Activated CD4-positive, alpha-beta T cell treated with anti-CD3 and anti-CD28 coated beads for 4 hours (primary cell): ENCODE results near the gene PDHX.

ENCODE experiments used
- DNase-seq, 2 donors: peaks; one replicate each; pipeline ENCODE4 v3.0.0-alpha.2; 2020

The PDHX gene

DNA sequence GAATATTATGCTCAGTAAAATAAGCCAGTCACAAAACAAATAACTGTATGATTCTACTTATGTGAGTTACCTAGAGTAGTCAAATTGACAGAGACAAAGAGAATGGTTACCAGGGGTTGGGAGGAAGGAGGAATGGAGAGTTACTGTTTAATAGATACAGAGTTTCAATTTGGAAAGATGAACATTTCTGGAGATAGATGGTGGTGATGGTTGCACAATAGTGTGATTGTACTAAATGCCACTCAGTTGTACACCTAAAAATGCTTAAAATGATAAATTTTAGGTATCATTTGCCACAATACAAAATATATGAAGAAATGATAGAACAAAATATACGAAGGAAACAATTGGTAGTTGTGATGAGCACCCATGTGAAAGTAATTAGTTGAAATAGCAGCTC is 43.4 kb downstream of the PDHX start:
- no peak for DNase-seq

DNA sequence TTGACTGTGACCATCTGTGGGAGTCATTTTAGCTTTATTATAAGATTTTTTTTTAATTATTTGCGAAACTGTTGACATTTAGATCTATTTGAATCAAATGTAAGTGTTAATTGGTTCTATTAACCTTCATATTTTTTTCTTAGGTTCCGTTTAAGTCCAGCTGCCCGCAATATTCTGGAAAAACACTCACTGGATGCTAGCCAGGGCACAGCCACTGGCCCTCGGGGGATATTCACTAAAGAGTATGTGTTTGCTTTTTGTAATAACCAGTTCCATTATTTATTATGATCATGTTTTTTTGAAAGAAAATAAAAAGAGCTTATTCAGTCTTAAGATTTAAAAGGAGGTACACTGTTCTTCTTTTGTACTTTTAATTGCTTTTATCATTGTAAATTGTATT is 43.9 kb downstream of the PDHX start:
- no peak for DNase-seq

DNA sequence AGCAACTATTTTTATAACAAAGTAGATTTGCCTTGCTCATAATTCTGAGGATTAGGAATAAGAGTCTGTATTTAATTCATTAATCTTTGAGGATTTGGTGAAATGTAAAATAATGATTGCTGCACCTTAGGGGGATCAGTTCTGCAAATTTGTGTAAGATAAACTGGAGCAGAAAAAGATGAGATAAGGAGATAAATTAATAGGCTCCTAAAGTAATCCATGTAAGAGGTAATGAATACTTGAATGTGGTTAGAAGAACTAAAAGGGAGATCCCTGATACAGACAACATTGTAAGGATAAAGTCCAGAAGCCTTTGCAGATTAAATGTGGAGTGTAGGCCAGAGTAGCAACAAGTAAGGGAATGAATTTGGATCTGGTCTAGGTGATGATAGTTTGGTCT is 45.6 kb downstream of the PDHX start:
- no peak for DNase-seq

DNA sequence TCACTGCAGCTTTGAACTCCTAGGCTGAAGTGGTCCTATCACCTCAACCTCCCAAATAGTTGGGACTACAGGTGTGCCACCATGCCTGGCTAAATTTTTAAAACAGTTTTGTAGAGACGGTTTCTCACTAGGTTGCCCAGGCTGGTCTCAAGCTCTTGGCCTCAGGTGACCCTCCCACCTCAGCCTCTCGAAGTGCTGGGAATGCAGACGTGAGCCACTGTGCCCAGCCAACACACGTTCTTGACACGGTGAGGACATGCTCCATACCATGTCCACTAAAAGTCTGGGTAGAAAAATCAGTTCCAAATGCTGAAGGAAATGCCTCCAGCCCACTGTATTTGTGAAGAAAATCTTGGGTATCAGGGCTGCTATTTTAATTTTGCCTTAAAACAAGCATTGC is 46.9 kb downstream of the PDHX start:
- no peak for DNase-seq

DNA sequence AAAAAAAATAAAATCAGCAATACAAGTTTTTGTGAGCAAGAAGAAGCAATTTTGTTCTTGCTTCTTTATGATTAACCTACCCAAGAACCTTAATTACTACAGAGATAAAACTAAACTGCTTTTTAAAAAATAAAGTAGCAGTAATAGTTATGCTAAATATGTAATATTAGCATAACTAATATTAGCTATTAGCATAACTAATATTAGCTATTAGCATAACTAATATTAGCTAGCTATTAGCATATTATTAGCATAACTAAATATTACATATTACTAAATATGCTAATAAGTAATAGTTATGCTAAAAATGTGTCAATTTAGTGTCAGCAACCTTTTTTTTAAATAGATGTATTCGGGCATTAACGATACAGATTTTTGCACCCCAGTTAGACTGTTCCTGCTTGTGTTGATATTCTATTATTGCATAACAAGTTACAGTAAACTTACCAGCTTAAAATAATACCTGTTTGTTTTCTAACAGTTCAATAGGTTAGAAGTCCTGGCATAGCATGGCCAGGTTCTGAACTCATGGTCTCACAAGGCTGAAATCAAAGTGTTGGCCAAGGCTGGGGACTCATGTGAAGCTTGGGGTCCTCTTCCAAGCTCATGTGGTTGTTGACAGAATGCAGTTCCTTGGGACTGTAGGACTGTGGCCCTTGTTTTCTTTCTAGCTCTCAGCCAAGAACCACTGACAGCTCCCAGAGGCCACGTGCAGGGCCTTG is 48.4 kb downstream of the PDHX start:
- no peak for DNase-seq

DNA sequence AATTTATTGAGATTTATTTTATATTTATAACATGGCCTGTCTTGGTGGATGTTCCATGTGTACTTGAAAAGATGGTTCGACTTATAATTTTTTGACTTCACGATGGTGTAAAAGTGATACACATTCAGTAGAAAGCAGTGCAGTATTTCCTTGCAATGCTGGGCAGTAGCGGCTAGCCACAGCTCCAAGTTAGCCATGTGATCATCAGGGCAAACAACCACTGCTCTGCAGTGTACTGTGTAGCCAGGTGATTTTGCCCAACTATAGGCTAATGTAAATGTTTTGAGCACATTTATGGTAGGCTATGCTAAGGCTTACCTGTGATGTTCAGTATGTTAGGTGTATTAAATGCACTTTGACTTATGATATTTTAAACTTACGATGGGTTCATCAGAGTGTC is 52.4 kb downstream of the PDHX start:
- DNase-seq, result no peak

DNA sequence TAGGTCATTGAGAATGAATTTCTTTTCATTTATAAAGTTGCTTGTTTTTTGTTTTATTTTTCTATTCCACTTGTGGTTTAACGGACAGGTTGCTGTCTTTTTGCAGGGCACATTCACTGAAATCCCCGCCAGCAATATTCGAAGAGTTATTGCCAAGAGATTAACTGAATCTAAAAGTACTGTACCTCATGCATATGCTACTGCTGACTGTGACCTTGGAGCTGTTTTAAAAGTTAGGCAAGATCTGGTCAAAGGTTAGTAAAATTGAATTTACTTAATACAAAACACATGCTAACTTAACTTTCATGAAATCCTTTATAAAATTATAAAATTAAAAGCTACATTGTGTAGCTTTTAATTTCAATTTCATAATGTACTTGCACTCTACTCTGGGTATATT is 53.6 kb downstream of the PDHX start:
- no peak for DNase-seq

DNA sequence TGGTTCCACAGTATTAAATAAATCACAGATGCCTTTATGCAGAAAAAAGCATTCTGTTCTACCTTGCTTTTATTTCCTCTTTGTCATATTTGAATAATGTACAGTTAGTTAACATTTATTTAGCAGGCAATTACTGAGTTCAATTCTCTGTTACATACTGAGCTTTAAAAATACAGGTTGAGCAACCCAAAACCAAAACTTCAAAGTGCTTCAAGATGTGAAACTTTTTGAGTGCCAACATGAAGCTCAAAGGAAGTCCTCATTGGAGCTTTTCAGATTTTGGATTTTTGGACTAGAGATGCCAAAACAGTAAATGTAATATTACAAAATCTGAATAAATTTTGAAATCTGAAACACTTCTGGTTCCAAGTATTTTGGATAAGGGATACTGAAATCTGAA is 54.1 kb downstream of the PDHX start:
- no peak for DNase-seq

DNA sequence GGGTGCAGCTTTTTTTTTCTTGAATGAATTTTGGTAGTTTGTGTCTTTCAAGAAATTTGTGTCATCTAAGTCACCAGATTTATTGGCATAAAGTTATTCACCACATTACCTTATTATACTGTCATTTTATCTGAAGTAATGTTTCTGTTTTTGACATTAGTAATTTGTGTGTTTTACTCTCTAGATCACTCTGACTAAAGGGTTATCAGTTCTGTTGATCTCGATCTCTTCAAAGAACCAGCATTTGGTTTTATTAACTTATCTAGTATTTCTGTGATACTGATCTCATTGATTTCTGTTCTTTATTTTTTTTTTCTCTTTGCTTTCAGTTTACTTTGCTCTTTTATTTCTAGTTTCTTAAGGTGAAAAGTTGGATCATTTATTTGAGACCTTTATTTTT is 55.5 kb downstream of the PDHX start:
- DNase-seq, result no peak

DNA sequence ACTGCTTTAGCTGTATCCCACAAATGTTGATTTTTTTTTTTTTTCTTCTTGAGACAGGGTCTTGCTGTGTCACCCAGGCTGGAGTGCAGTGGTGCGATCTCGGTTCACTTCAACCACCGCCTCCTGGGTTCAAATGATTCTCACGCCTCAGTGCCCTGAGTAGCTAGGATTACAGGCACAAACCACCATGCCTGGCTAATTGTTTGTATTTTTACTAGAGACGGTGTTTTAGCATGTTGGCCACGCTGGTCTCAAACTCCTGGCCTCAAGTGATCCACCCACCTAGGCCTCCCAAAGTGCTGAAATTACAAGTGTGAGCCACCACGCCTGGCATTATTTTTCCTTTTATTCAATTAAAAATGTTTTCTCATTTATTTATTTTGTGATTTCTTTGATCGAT is 55.9 kb downstream of the PDHX start:
- no peak for DNase-seq

DNA sequence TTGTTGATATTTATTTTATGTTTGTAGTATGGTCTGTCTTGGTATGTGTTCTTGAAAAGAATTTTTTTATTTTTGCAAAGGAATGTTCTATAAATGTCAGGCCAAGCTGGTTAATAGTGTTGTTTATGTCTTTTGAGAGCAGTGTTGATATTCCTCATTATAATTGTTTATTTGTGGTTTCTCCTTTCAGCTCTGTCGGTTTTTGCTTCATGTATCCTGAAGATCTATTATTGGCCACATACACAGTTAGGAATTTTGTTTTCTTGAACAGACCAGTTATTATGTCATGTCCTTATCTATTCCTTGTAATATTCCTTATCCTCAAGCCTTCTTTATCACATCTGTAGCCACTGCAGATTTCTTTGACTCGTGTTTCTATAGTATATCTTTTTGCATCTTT is 56.5 kb downstream of the PDHX start:
- DNase-seq, result no peak

DNA sequence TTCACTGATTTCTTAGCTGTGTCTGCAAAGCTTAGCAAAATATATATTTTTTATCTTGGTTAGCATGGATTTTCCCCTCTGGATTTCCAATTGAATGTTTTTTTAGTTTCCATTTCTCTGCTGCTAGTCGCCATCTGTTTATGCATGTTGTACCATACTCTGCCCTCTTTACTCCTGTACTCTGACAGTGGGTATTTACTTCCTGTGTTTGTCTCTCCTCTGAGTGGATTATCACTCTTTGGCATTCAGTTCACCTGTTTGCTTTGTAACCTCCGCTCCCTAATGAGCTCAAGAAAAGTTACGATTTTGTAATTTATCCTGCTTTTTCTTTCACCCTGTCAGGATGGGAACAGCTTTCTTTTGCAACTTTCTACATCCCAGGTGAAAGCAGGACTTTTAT is 59.1 kb downstream of the PDHX start:
- no peak for DNase-seq

DNA sequence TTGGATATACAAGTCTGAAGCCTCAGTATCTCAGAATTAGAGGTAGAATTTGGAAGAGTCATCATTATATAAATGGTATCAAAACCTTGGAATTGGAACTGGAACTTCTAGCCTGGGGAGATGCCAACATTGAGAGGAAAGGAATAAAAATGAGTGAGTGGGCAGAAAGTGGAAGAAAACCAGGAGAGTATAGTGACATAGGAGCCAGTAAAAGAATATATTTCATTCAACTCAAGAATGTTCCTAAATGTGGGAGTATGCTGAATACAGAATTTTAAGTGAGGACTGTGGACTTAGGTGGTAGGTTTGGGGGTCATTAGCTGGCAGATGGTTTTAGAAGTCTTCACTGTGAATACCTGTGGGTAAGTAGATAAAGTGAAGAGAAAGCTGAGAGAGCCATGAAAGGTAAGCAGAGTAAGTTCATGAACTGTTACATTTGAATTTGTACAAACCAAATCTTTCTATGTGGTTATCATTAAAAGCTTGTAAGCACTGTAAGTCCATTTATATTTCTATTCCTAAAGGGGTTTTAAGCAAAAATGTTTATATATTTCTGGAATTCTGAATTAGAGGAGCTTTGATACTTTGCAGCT is 60.2 kb downstream of the PDHX start:
- no peak for DNase-seq

DNA sequence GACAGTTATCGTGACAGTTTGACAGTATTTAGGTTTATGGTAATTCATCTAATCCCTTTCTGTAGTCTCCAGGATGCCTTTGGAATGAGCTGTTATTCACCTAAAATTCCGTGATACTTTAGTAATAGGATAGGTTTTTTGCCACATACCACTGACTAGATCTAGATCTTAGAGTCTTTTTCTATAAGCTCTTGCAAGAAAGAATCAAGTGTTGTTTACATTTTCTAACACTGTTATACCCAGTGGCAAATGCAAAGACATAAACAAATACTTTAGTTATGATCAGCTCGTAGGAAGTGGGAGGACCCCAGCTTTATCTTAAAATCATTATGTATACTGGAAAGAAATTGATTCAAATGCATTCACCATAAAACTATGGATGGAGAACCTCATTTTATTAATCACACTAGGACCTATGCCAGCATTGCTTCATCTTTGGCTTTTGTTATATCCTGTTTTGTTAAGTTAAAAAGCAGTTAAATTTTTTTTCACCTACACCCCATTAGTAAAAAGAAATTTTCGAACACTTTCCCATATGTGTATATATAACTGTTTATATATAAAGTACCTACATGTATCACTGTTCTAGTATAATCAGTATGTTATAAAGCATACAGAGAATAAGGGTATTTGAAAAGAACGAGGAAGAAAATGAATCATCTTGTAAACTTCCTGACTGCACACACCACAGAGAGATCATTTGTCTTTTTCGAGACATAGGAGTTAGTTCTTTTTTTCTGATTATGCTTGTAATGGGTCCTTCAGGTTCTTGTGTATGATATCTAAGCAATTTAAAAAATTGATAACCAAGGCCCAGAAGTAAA is 60.9 kb downstream of the PDHX start:
- no peak for DNase-seq

DNA sequence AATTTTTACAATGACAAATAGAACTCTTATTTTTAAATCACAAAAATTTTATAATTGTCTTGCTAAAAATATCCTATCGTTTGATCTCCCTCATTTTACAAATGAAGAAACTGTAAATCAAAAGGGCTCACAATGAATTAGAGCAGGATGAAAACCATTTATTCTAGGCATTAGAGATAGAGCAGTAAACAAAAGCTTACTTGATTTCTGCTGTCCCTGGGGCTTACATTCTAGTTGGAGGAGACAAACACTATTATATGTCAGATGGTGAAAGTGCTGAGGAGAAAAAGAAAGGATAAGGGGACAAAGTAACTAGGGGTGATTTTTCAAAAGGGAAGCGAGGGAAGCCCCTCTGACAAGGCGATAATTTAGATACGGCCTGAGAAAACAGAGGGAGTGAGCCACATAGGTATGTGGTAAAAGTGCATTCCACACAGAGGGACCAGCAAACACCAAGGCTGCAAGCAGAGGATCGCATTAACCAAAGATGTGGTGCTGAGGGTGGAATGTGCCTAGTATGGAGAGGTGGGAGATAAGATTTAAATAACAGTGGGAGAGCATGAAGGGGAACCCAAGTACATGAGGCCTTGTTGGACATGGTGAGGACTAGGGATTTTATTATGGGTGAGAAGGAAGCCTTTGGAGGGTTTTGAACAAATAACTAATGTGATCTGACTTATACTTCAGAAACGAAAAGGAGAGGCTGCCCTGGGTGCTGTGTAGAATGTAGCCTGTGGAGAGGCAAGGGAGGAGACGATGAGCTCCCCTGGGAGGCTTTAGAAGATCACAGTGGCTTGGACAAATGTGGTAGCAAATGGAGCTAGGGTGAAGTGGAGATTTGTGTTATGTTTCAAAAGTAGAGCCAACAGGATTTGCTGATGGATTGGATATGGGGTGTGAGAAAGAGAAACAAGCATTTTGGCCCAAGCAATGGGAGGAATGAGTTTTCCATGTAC is 62.1 kb downstream of the PDHX start:
- no peak for DNase-seq

DNA sequence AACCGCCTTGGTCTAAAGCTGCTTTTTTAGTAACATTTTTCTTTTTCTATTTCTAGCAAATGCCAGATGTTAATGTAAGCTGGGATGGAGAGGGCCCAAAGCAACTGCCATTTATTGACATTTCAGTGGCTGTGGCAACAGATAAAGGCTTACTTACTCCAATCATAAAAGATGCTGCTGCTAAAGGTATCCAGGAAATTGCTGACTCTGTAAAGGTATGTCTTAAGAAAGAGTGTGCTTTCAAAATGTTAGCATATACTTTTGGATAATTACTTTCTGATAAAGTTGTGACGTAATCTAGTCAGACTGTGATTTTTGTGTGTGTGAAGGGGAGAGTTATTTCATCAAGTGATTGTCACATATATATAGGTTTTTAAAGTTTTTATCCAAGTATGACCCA is 68.1 kb downstream of the PDHX start:
- no peak for DNase-seq

DNA sequence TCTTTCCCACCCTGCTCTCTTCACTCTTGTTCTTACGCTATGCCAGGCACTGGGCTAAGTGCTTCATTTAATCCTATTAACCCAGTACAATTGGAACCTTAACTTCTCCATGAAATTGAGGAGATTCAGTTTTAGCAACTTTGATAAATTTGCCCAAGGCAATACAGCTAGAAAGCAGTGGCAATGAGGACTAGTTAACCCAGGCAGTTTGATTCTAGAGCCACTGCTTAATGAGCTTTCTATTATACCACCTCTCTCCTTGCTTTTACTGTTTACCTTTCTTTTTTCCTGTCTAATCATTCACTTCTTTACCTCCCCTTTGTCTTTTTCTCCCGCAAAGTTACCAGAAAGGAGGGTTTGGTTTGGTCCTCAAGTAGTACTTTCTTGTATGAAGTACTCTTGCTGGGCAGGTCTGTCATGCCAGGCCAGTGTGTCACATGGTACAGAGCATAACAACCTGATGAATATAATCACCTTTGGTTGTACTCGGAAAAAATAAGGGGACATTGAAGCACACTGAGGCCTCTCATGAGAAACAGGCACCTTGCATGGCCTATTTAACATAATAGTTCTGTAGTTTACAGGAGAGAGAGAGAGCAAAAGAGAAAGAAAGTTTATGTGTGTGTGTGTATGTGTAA is 70.6 kb downstream of the PDHX start:
- no peak for DNase-seq

DNA sequence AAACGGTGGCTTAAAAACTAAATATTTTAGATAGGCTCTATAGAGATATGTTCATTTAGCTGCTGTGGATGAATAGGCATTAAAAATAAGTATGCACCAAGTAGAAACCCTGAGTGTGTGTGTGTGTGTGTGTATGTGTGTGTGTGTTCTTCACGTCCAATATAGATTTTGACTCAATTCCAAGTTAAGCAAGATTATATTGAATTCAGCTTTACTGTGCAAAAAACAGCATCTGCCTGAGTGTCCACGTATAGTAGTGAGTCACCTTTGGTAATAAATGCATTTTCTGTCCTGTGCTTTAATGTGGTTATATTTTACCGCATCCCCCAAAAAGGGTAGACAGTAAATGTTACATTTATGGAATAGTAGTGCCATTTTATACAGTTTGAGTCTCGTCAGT is 71.2 kb downstream of the PDHX start:
- no peak for DNase-seq

DNA sequence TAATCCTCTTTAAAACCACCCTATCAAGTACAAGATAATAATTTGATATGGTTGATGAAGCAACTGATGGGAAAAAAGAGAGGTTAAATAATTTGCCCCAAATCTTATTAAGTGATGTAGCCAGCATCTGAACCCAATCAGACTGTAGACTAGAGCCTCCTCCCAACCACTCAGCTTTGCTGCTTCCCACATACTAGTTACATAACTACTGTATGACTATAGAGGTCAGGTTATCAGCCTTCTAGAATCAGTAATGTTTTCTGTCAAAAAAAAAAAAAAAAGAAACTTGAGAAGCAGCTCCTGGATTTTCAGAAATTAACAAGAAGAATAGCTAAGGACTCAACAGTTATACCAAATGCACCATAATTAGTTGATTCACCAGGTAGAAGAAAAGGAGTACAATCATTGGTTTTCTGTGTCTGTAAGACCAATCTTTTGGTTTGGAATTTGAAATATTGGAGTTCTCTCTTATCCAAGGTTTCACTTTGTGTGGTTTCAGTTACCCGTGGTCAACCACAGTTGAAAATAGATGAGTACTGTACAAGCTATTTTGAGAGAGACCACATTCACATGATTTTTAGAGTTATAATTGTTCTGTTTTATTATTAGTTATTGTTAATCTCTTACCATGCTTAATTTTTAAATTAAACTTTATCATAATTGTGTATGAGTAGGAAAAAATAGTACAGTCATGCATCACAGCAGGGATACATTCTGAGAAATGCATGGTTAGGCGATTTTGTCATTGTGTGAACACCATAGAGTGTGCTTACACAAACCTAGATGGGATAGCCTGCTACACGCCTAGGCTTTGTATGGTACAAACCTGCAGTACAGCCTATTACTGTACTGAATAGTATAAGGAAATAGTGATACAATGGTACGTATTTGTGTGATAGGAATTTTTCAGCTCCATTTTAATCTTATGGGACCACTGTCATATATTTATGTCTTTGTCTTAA is 72.2 kb downstream of the PDHX start:
- no peak for DNase-seq

DNA sequence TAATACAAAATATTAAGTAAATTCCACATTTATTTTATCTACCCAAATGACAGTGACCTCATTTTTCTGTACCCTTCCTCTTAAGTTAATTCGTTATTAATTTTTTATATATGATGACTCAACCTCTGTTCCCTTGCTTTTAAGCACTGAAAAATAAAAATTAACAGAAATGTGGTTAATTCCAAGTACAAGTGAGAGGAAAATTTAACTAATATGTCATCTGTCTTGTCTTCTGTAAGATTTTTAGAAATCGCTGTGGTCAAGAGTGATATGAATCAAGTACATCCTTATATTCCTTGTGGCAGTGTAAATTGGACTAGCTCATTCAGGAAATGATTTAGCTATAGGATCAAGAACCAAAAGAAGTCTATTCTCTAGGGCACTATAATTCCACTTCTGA is 74.5 kb downstream of the PDHX start:
- no peak for DNase-seq

DNA sequence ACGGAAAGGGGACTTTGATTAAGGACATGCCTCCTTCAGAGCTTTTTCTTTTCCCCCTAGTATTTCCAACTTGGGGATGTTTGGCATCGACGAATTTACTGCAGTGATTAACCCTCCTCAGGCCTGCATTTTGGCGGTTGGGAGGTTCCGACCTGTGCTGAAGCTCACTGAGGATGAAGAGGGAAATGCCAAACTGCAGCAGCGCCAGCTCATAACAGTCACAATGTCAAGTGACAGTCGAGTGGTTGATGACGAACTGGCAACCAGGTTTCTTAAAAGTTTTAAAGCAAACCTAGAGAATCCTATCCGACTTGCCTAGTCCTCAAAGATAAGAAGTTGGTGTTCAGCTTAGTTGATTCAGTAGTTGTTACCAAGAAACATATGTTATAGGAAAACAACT is 78.4 kb downstream of the PDHX start:
- DNase-seq, result no peak
